PC-9 (cell line): Measurements from ENCODE around the gene SYDE1. TPM values are rescaled to one million over a fixed set of nuclear protein-coding genes. Genes with fewer than 3 reads are reported as not detected.
A peak's percentile ranks its signal among the peaks of the same experiment; 100 is the strongest.

Experiments
- BruUV-seq: library from RNA; stranded (reverse); fragments of 400-500 nt; replicated peaks from 2 replicates; lab custom pipeline; 2021; lab: Mats Ljungman, UMichigan
- CTCF ChIA-PET: fragments of 300-600 bp; sonication (Branson Sonifier 250); formaldehyde crosslinking; loops from one replicate; lab custom pipeline; 2022; ENCODE audit warnings: antibody characterized with exemption; lab: Charles Lee
- POLR2A ChIA-PET: fragments of 300-600 bp; sonication (Branson Sonifier 250); formaldehyde crosslinking; loops from one replicate; lab custom pipeline; 2022; ENCODE audit warnings: antibody characterized with exemption; ENCODE audit not compliant: unreplicated experiment; lab: Charles Lee
- DNase-seq, 2 experiments: peaks; one replicate each; pipeline versions ENCODE4 v3.0.0 to v3.0.0-alpha.2; 2015 to 2022; ENCODE audit warnings: mixed read lengths in 1 of 2
- H2AFZ ChIP-seq: fragments of 200-600 bp; sonication (generic); 2 replicates; pipeline ENCODE4 v1.8.1; 2017; ENCODE audit warnings: antibody characterized with exemption
- H3F3A ChIP-seq: fragments of 200-600 bp; sonication (generic); 2 replicates; pipeline ENCODE4 v1.8.1; 2017; ENCODE audit warnings: antibody characterized with exemption, mild to moderate bottlenecking, low read depth; ENCODE audit not compliant: insufficient read depth
- H3K27ac ChIP-seq: fragments of 200-600 bp; sonication (generic); 2 replicates; pipeline ENCODE4 v1.6.1; 2016; ENCODE audit warnings: mixed run types
- H3K27me3 ChIP-seq: fragments of 200-600 bp; sonication (generic); 2 replicates; pipeline ENCODE4 v1.6.1; 2016; ENCODE audit warnings: low read depth, mixed run types; ENCODE audit not compliant: insufficient read depth
- H3K36me3 ChIP-seq: fragments of 200-600 bp; sonication (generic); 2 replicates; pipeline ENCODE4 v1.6.1; 2016; ENCODE audit warnings: low read depth, mixed run types
- H3K4me1 ChIP-seq: fragments of 200-600 bp; sonication (generic); replicated peaks from 2 replicates; pipeline ENCODE4 v1.6.1; 2016; ENCODE audit warnings: mixed run types; ENCODE audit not compliant: insufficient read depth
- H3K4me2 ChIP-seq: fragments of 200-600 bp; sonication (generic); 2 replicates; pipeline ENCODE4 v1.6.1; 2017; ENCODE audit warnings: mixed run types
- H3K4me3 ChIP-seq: fragments of 200-600 bp; sonication (generic); 2 replicates; pipeline ENCODE4 v1.6.1; 2016; ENCODE audit warnings: mixed run types
- H3K79me2 ChIP-seq: fragments of 200-600 bp; sonication (generic); 2 replicates; pipeline ENCODE4 v1.6.1; 2017; ENCODE audit warnings: low read depth, mixed run types
- H3K9me2 ChIP-seq: fragments of 200-600 bp; sonication (generic); 2 replicates; pipeline ENCODE4 v1.8.1; 2017; ENCODE audit warnings: mild to moderate bottlenecking; ENCODE audit not compliant: insufficient read depth
- H3K9me3 ChIP-seq: fragments of 200-600 bp; sonication (generic); 2 replicates; pipeline ENCODE4 v1.8.1; 2016; ENCODE audit warnings: low read depth; ENCODE audit not compliant: insufficient read depth
- H4K20me1 ChIP-seq: fragments of 200-600 bp; sonication (generic); 2 replicates; pipeline ENCODE4 v1.8.1; 2017; ENCODE audit not compliant: insufficient read depth
- EZH2 ChIP-seq: fragments of 200-600 bp; sonication (generic); IDR thresholded peaks from 2 replicates; pipeline ENCODE4 v1.8.0; 2017; ENCODE audit warnings: antibody characterized with exemption, low read depth
- intact Hi-C: fragments of 100-400 bp; cut with micrococcal nuclease; formaldehyde crosslinking; loops from one replicate; pipeline ENCODE4 v1.10.0; 2022; ENCODE audit not compliant: unreplicated experiment
- total RNA-seq: library from RNA; stranded (reverse); gene quantifications from 2 replicates; pipeline ENCODE4 v1.2.3, GENCODE V29; 2021
- TF ChIP-seq, protein P1 (sequence below): fragments of 200-600 bp; sonication (generic); conservative IDR thresholded peaks from 2 replicates; pipeline ENCODE4 v1.6.1; 2017; ENCODE audit warnings: mixed run types, antibody characterized with exemption, mild to moderate bottlenecking, moderate library complexity

The SYDE1 gene
- total RNA-seq, 1 experiment from 2014 or later: 2.7 TPM

GRCh38 chr19:15081911-15082310, 25.3 kb upstream of the SYDE1 start, which contains the start of gene OR1I1:
OR1I1 (plus strand) TSS chr19:15082211; CDS start chr19:15087066, 4,855 bp downstream.
- Histone ChIP-seq H3F3A (no peaks in the 10 kb centered on the region), H3K79me2 (no peaks in the 10 kb centered on the region), H3K4me2 (no peak within 1 kb of the TSS), H2AFZ (no peak within 1 kb of the TSS), H3K36me3 (no peaks in the 10 kb centered on the region), H4K20me1 (no peaks in the 10 kb centered on the region), H3K27me3 (no peaks in the 10 kb centered on the region), H3K9me2 (no peaks in the 10 kb centered on the region), H3K4me3 (no peak within 1 kb of the TSS), H3K9me3 (no peaks in the 10 kb centered on the region), H3K27ac (no peak within 1 kb of the TSS), H3K4me1 (no peaks in the 10 kb centered on the region)
- intact Hi-C loops: no loop called here
- TF ChIP-seq, protein P1, sequence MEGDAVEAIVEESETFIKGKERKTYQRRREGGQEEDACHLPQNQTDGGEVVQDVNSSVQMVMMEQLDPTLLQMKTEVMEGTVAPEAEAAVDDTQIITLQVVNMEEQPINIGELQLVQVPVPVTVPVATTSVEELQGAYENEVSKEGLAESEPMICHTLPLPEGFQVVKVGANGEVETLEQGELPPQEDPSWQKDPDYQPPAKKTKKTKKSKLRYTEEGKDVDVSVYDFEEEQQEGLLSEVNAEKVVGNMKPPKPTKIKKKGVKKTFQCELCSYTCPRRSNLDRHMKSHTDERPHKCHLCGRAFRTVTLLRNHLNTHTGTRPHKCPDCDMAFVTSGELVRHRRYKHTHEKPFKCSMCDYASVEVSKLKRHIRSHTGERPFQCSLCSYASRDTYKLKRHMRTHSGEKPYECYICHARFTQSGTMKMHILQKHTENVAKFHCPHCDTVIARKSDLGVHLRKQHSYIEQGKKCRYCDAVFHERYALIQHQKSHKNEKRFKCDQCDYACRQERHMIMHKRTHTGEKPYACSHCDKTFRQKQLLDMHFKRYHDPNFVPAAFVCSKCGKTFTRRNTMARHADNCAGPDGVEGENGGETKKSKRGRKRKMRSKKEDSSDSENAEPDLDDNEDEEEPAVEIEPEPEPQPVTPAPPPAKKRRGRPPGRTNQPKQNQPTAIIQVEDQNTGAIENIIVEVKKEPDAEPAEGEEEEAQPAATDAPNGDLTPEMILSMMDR: no peak
- no peak for TF ChIP-seq EZH2
- POLR2A ChIA-PET: no interaction called here
- no TSS peak for BruUV-seq
- peak in 1 of 2 experiments; percentile 18 for DNase-seq
- CTCF ChIA-PET: no interaction called here

DNA sequence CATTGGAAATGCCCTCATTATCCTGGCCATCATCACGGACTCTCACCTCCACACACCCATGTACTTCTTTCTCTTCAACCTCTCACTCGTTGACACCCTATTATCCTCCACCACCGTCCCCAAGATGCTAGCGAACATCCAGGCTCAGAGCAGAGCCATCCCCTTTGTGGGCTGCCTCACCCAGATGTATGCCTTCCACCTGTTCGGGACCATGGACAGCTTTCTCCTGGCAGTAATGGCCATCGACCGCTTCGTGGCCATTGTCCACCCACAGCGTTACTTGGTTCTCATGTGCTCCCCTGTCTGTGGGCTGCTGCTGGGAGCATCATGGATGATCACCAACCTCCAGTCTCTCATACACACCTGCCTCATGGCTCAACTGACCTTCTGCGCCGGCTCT, 20.0 kb upstream of the SYDE1 start:
- Histone ChIP-seq H3K4me1 (peaks cover 8% of the 10 kb centered on the region), H2AFZ (no peak overlapping the region), H3K79me2 (no peaks in the 10 kb centered on the region), H3K9me3 (no peaks in the 10 kb centered on the region), H3K36me3 (no peaks in the 10 kb centered on the region), H3F3A (peaks cover 8% of the 10 kb centered on the region; the same call in 1 of the 2 replicates), H3K27ac (no peak overlapping the region), H3K27me3 (no peaks in the 10 kb centered on the region), H4K20me1 (no peaks in the 10 kb centered on the region), H3K4me3 (no peak overlapping the region), H3K9me2 (no peaks in the 10 kb centered on the region), H3K4me2 (no peak overlapping the region)
- CTCF ChIA-PET: no interaction called here
- no TSS peak for BruUV-seq
- no peak for DNase-seq
- POLR2A ChIA-PET: no interaction called here
- no peak for TF ChIP-seq EZH2
- TF ChIP-seq, protein P1: no peak
- intact Hi-C loops: no loop called here

- Histone ChIP-seq H3K4me3 (no peak overlapping the region), H3K4me2 (peak overlapping the region; percentile 37), H3K36me3 (no peaks in the 10 kb centered on the region), H3K27me3 (no peaks in the 10 kb centered on the region), H3F3A (peaks cover 15% of the 10 kb centered on the region; the same call in 1 of the 2 replicates), H3K9me2 (no peaks in the 10 kb centered on the region), H4K20me1 (no peaks in the 10 kb centered on the region), H3K79me2 (no peaks in the 10 kb centered on the region), H3K27ac (no peak overlapping the region), H3K9me3 (no peaks in the 10 kb centered on the region), H3K4me1 (peaks cover 18% of the 10 kb centered on the region), H2AFZ (no peak overlapping the region)
- intact Hi-C loops: loop anchor here (1.0 kb wide), 2 partner anchors 58 to 464 kb away; no protein-coding TSS in a partner anchor
- ChIA-PET CTCF (interaction anchor here (0.5 to 1.5 kb wide), 16 partner anchors 10 to 1599 kb away, joined by 3 to 22 read pairs (median 5); partner anchors contain the start of genes CYP4F12, CYP4F3 and ZNF333), POLR2A (interaction anchor here (0.6 to 0.7 kb wide), 3 partner anchors 103 to 161 kb away, joined by 27 to 53 read pairs (median 38); no protein-coding TSS in a partner anchor)
- no TSS peak for BruUV-seq
- peak; percentile 38 to 74 for DNase-seq
- TF ChIP-seq EZH2: no peak
- TF ChIP-seq, protein P1: peak; percentile 88
Measured at GRCh38 chr19:15091918-15092753, 15.1 kb upstream of the SYDE1 start.
